ENCODE data around the gene DGCR2.
"Not testable (repeated sequence)": the region's sequence is repeated elsewhere in the genome, so short reads cannot be mapped to it uniquely, and the experiment has no call there.

Gene DGCR2

GRCh38 chr22:19082793-19083192 is 39.4 kb downstream of the DGCR2 start:
- no peak for TF ChIP-seq CTCF (IDR thresholded peaks at IDR 0.05; ENCODE audit: low read depth, low read length, missing control alignments)
- H3K4me3 ChIP-seq (ENCODE audit: low read depth, low read length) = no peak overlapping the region
- in situ Hi-C loops (cut with HindIII; ENCODE audit: low sequenced_read_pairs) = no loop called here
- no peak for DNase-seq (ENCODE audit: low read depth)

GRCh38 chr22:19082101-19082500 is 40.1 kb downstream of the DGCR2 start:
- no peak overlapping the region for H3K4me3 ChIP-seq (ENCODE audit: low read depth, low read length)
- in situ Hi-C loops (cut with HindIII; ENCODE audit: low sequenced_read_pairs) = no loop called here
- DNase-seq (ENCODE audit: low read depth) = no peak
- no peak for TF ChIP-seq CTCF (IDR thresholded peaks at IDR 0.05; ENCODE audit: low read depth, low read length, missing control alignments)

- TF ChIP-seq CTCF (IDR thresholded peaks at IDR 0.05; ENCODE audit: low read depth, low read length, missing control alignments) = no peak
- no peak overlapping the region for H3K4me3 ChIP-seq (ENCODE audit: low read depth, low read length)
- in situ Hi-C loops (cut with HindIII; ENCODE audit: low sequenced_read_pairs) = no loop called here
- DNase-seq (ENCODE audit: low read depth) = no peak
Observed at GRCh38 chr22:19081351-19081750, 40.9 kb downstream of the DGCR2 start.

GRCh38 chr22:19080853-19081252 is 41.4 kb downstream of the DGCR2 start:
- in situ Hi-C loops (cut with HindIII; ENCODE audit: low sequenced_read_pairs) = no loop called here
- no peak for TF ChIP-seq CTCF (IDR thresholded peaks at IDR 0.05; ENCODE audit: low read depth, low read length, missing control alignments)
- DNase-seq (ENCODE audit: low read depth) = no peak
- no peak overlapping the region for H3K4me3 ChIP-seq (ENCODE audit: low read depth, low read length)

- no peak for DNase-seq (ENCODE audit: low read depth)
- no peak overlapping the region for H3K4me3 ChIP-seq (ENCODE audit: low read depth, low read length)
- in situ Hi-C loops (cut with HindIII; ENCODE audit: low sequenced_read_pairs) = no loop called here
- TF ChIP-seq CTCF (IDR thresholded peaks at IDR 0.05; ENCODE audit: low read depth, low read length, missing control alignments) = no peak
Observed at GRCh38 chr22:19079691-19080090, 42.5 kb downstream of the DGCR2 start.

- in situ Hi-C loops (cut with HindIII; ENCODE audit: low sequenced_read_pairs) = no loop called here
- DNase-seq (ENCODE audit: low read depth) = no peak
- no peak overlapping the region for H3K4me3 ChIP-seq (ENCODE audit: low read depth, low read length)
- no peak for TF ChIP-seq CTCF (IDR thresholded peaks at IDR 0.05; ENCODE audit: low read depth, low read length, missing control alignments)
Observed at GRCh38 chr22:19075404-19075803, 46.8 kb downstream of the DGCR2 start.

GRCh38 chr22:19072853-19073252 is 49.4 kb downstream of the DGCR2 start:
- in situ Hi-C loops (cut with HindIII; ENCODE audit: low sequenced_read_pairs); DNase-seq (ENCODE audit: low read depth); H3K4me3 ChIP-seq (ENCODE audit: low read depth, low read length): not testable (repeated sequence)

All from astrocyte of the cerebellum (primary cell).